Measurements from ENCODE around the gene FAM163B. TPM values are rescaled to one million over a fixed set of nuclear protein-coding genes. Genes with fewer than 3 reads are reported as not detected.

FAM163B gene
- total and polyA plus RNA-seq, 7 experiments from 2014 or later = not detected

DNA sequence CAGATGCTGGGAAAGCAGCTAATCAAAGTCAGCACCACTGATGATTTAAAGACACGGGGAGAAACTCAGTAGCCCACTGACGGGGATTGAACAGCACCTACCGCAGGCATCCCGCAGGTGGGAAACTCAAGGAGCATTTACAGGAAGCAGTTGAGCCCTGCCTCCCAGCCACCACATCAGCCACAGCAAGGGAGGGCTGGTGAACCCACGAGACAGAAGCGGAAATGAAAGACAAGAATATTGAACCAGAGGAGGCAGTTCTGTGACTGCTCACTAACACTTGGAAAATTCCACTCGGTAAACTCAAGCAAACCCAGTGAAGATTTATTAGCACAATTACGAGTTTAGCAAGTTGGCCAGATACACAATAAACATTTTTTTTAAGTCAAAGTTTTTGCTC is 10.6 kb upstream of the FAM163B start:
- intact Hi-C loops (cut with micrococcal nuclease) = loop anchor here in 1 of 2 donors (2.0 kb wide), 1 partner anchor 57 kb away; no protein-coding TSS in a partner anchor
- H3K27me3 ChIP-seq (ENCODE audit: control insufficient read depth in 2 of 2, insufficient read depth in 2 of 2, low read length in 2 of 2) = no peaks in the 10 kb centered on the region
- H3K4me1 ChIP-seq (ENCODE audit: control insufficient read depth in 2 of 2, insufficient read depth in 2 of 2, low read length in 2 of 2) = peaks cover 23 to 36% of the 10 kb centered on the region in 2 donors
- peak; percentile 86 for ATAC-seq
- Mint-ChIP-seq H3K27ac (peak overlapping the region in 7 of 9 donors; percentile 10 to 73 (median 24)), H3K9me3 (peaks cover 0 to 5% (median 0%) of the 10 kb centered on the region in 11 donors), H3K36me3 (peaks cover 0 to 5% (median 0%) of the 10 kb centered on the region in 5 donors), H3K4me3 (peak overlapping the region; percentile 31 to 82 (median 68)), H3K27me3 (peaks cover 0 to 17% (median 0%) of the 10 kb centered on the region in 5 donors), H3K4me1 (peaks cover 28 to 52% (median 50%) of the 10 kb centered on the region in 7 donors)
- H3K36me3 ChIP-seq (ENCODE audit: control insufficient read depth in 2 of 3, insufficient read depth in 3 of 3, low read length in 3 of 3) = no peaks in the 10 kb centered on the region
- peak in 8 of 9 donors; percentile 46 to 73 (median 64) for DNase-seq
- POLR2A ChIA-PET = no interaction called here
- H3K4me3 ChIP-seq (ENCODE audit: low read length) = peak overlapping the region; percentile 9
- H3K27ac ChIP-seq (ENCODE audit: low read depth, low read length) = no peak overlapping the region
- CTCF ChIA-PET = no interaction called here
- H3K9me3 ChIP-seq (ENCODE audit: control insufficient read depth in 2 of 3, low read length in 3 of 3) = no peaks in the 10 kb centered on the region

DNA sequence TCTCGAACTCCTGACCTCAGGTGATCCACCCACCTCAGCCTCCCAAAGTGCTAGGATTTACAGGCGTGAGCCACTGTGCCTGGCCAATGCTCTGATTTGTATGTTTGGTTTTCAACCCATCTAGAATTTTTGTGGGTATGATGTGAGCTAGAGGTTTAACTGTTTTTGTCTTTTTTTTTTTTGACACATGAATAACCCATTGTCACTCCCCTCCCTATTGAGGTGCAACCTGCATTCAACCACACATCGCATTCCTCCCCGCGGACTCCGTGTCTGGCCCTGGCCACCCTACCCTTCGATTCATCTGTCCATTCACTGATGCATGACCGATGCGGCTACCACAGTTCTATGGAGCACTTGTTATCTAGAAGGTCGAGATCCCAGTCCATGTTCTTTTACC is 9.5 kb upstream of the FAM163B start:
- H3K27ac Mint-ChIP-seq = peak overlapping the region in 4 of 9 donors; percentile 43 to 61 (median 56)

DNA sequence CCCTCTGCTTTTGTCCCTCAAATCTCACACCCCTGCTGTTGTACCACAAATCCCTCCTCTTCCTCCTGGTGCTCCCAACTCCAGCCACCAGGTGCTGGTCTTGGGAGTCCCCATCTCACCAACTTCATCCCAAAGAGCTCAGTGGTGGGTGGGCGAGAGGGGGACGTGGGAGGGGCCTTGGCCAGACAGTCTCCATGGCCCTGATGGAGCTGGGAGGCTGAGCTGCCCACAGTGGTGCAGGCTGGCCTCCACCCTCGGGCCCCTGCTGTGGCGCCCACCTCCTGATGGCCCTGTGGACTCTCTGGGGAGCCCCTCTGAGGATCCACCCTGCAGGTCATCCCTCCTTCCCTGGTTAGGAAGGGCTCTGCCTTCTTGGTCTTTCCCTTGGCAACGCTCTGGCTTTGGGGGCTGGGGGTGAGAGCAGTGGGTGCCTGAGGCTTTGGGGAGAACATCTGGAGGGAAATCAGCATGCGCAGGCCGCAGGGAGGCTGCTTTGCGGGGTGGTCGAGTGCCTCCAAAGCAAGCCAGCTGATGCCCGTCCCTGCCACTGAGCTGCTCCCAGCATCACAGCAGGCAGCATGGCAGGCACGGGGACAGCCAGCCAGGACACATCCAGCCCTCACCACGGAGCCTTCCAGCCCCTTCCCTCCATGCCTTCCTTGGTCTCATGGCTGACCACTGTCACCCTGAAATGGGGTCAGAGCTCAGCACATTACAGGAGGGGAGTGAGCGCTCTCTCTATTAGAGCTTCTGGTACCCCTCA is 7.6 kb upstream of the FAM163B start:
- Histone ChIP-seq H3K36me3 (ENCODE audit: control insufficient read depth in 2 of 3, insufficient read depth in 3 of 3, low read length in 3 of 3) (no peaks in the 10 kb centered on the region), H3K4me1 (ENCODE audit: control insufficient read depth in 2 of 2, insufficient read depth in 2 of 2, low read length in 2 of 2) (peaks cover 23 to 28% of the 10 kb centered on the region in 2 donors), H3K27ac (ENCODE audit: low read depth, low read length) (no peak overlapping the region), H3K27me3 (ENCODE audit: control insufficient read depth in 2 of 2, insufficient read depth in 2 of 2, low read length in 2 of 2) (no peaks in the 10 kb centered on the region), H3K4me3 (ENCODE audit: low read length) (no peak overlapping the region), H3K9me3 (ENCODE audit: control insufficient read depth in 2 of 3, low read length in 3 of 3) (no peaks in the 10 kb centered on the region)
- Mint-ChIP-seq H3K4me3 (no peak overlapping the region), H3K9me3 (peaks cover 0 to 2% (median 0%) of the 10 kb centered on the region in 11 donors), H3K27ac (no peak overlapping the region), H3K4me1 (peaks cover 21 to 37% (median 33%) of the 10 kb centered on the region in 7 donors), H3K27me3 (peaks cover 0 to 17% (median under 1%) of the 10 kb centered on the region in 5 donors), H3K36me3 (peaks cover 0 to 2% (median 0%) of the 10 kb centered on the region in 5 donors)
- ATAC-seq (no peak), DNase-seq (no peak)
- ChIA-PET POLR2A (no interaction called here), CTCF (interaction anchor here (0.5 to 0.7 kb wide), 2 partner anchors 77 to 108 kb away, joined by 3 to 5 read pairs; no protein-coding TSS in a partner anchor)
- intact Hi-C loops (cut with micrococcal nuclease) = no loop called here

More for the DNA sequence above, 9.5 kb upstream of the FAM163B start:
- Histone ChIP-seq H3K36me3 (ENCODE audit: control insufficient read depth in 2 of 3, insufficient read depth in 3 of 3, low read length in 3 of 3) (no peaks in the 10 kb centered on the region), H3K4me1 (ENCODE audit: control insufficient read depth in 2 of 2, insufficient read depth in 2 of 2, low read length in 2 of 2) (peaks cover 23 to 36% of the 10 kb centered on the region in 2 donors), H3K4me3 (ENCODE audit: low read length) (no peak overlapping the region), H3K9me3 (ENCODE audit: control insufficient read depth in 2 of 3, low read length in 3 of 3) (no peaks in the 10 kb centered on the region), H3K27me3 (ENCODE audit: control insufficient read depth in 2 of 2, insufficient read depth in 2 of 2, low read length in 2 of 2) (no peaks in the 10 kb centered on the region), H3K27ac (ENCODE audit: low read depth, low read length) (no peak overlapping the region)
- peak overlapping the region in 1 of 10 donors; percentile 32 for H3K4me3 Mint-ChIP-seq
- ATAC-seq = no peak
- peaks cover 0 to 2% (median 0%) of the 10 kb centered on the region in 11 donors for H3K9me3 Mint-ChIP-seq
- peaks cover 0 to 3% (median 0%) of the 10 kb centered on the region in 5 donors for H3K36me3 Mint-ChIP-seq
- ChIA-PET CTCF (no interaction called here), POLR2A (no interaction called here)
- H3K4me1 Mint-ChIP-seq = peaks cover 28 to 52% (median 50%) of the 10 kb centered on the region in 7 donors
- peaks cover 0 to 14% (median 0%) of the 10 kb centered on the region in 5 donors for H3K27me3 Mint-ChIP-seq
- intact Hi-C loops (cut with micrococcal nuclease) = no loop called here
- DNase-seq = no peak

DNA sequence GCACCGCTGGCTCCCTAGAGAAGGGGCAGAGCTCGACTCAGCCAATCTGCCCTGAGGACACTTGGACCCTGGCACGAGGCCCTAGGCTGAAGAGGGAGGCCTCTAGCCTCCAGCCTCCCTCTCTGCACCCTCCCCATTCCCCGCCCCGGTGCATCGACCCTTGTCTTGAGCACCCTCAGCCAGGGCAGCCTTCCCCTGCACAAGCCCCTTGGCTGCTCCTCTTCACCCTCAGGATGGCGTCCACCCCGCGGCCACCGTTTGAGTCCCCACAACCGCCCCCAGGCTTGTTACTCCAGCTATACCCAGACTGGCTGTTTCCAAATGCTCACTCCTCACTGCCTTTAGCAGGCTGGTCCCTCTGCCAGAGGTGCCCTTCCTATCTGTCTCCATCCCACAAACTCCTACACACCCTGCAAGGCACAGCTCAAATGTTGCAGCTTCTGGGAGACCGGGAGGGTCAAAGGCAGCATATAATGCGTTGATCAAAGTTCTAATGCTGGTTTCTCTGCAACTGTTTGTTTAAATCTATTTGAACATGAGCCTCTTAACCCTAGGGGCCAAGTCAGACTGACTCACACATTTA is 6.5 kb upstream of the FAM163B start:
- DNase-seq = no peak
- ChIA-PET POLR2A (no interaction called here), CTCF (no interaction called here)
- Mint-ChIP-seq H3K36me3 (no peaks in the 10 kb centered on the region), H3K27ac (peak overlapping the region in 1 of 9 donors; percentile 83), H3K4me3 (no peak overlapping the region), H3K9me3 (peaks cover 0 to 2% (median 0%) of the 10 kb centered on the region in 11 donors), H3K4me1 (peaks cover 11 to 26% (median 22%) of the 10 kb centered on the region in 7 donors), H3K27me3 (peaks cover 6 to 27% (median 10%) of the 10 kb centered on the region in 5 donors)
- Histone ChIP-seq H3K9me3 (ENCODE audit: control insufficient read depth in 2 of 3, low read length in 3 of 3) (no peaks in the 10 kb centered on the region), H3K4me3 (ENCODE audit: low read length) (no peak overlapping the region), H3K27me3 (ENCODE audit: control insufficient read depth in 2 of 2, insufficient read depth in 2 of 2, low read length in 2 of 2) (no peaks in the 10 kb centered on the region), H3K4me1 (ENCODE audit: control insufficient read depth in 2 of 2, insufficient read depth in 2 of 2, low read length in 2 of 2) (peaks cover 17% of the 10 kb centered on the region in 2 donors), H3K36me3 (ENCODE audit: control insufficient read depth in 2 of 3, insufficient read depth in 3 of 3, low read length in 3 of 3) (no peaks in the 10 kb centered on the region), H3K27ac (ENCODE audit: low read depth, low read length) (no peak overlapping the region)
- intact Hi-C loops (cut with micrococcal nuclease) = no loop called here
- no peak for ATAC-seq

DNA sequence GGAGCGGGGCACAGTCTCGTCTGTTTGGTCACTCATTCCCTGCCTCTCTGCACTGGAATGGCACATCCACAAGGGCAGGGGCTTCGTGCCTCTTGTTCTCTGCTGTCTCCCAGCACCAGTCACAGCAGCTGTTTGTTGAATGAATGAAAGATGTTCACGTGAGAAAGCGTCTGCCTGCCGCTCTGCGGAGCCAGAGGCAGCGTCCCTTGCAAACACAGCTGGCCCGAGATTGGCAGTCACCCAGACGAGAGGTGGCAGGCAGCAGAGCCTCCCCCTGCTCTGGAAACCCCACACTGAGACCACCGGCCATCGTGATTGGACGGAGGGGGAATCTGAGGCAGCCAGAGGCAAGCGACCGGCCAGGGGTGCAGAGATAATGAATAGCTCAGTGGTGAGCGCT is 6.0 kb upstream of the FAM163B start:
- no peak overlapping the region for H3K4me3 ChIP-seq (ENCODE audit: low read length)
- Mint-ChIP-seq H3K4me1 (peaks cover 9 to 23% (median 17%) of the 10 kb centered on the region in 7 donors), H3K27me3 (peaks cover 11 to 32% (median 15%) of the 10 kb centered on the region in 5 donors), H3K36me3 (no peaks in the 10 kb centered on the region), H3K4me3 (no peak overlapping the region), H3K9me3 (peaks cover 0 to 2% (median 0%) of the 10 kb centered on the region in 11 donors), H3K27ac (no peak overlapping the region)
- ATAC-seq (no peak), DNase-seq (no peak)
- POLR2A ChIA-PET = no interaction called here
- no peaks in the 10 kb centered on the region for H3K36me3 ChIP-seq (ENCODE audit: control insufficient read depth in 2 of 3, insufficient read depth in 3 of 3, low read length in 3 of 3)
- no peaks in the 10 kb centered on the region for H3K9me3 ChIP-seq (ENCODE audit: control insufficient read depth in 2 of 3, low read length in 3 of 3)
- peaks cover 14 to 15% of the 10 kb centered on the region in 2 donors for H3K4me1 ChIP-seq (ENCODE audit: control insufficient read depth in 2 of 2, insufficient read depth in 2 of 2, low read length in 2 of 2)
- H3K27ac ChIP-seq (ENCODE audit: low read depth, low read length) = no peak overlapping the region
- intact Hi-C loops (cut with micrococcal nuclease) = no loop called here
- CTCF ChIA-PET = no interaction called here
- H3K27me3 ChIP-seq (ENCODE audit: control insufficient read depth in 2 of 2, insufficient read depth in 2 of 2, low read length in 2 of 2) = no peaks in the 10 kb centered on the region

DNA sequence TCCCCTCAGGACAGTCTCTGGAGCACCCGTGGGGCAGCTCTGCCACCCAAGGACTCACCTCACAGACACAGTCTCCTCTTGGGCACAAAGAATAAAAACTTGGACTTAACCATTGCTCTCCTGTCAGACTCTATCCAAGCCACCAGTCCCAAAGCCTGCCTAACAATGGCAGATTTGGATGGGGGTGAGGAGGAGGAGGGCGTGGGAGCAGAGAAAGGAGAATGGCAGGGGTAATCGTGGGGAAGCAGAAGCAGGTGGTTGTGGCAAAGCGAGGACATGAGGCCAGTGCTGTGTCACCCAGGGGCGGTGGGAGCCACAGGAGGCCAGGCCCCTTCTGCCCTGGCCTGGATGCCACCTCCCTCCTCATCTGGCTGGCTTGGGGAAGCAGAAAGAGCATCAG is 5.5 kb upstream of the FAM163B start:
- Mint-ChIP-seq H3K9me3 (peaks cover 0 to 4% (median 0%) of the 10 kb centered on the region in 11 donors), H3K27me3 (peaks cover 16 to 36% (median 20%) of the 10 kb centered on the region in 5 donors), H3K4me1 (peaks cover 4 to 18% (median 13%) of the 10 kb centered on the region in 7 donors), H3K36me3 (no peaks in the 10 kb centered on the region), H3K27ac (no peak overlapping the region), H3K4me3 (no peak overlapping the region)
- H3K4me3 ChIP-seq (ENCODE audit: low read length) = no peak overlapping the region
- H3K27ac ChIP-seq (ENCODE audit: low read depth, low read length) = no peak overlapping the region
- DNase-seq (no peak), ATAC-seq (no peak)
- H3K9me3 ChIP-seq (ENCODE audit: control insufficient read depth in 2 of 3, low read length in 3 of 3) = peaks cover 0 to 3% (median 0%) of the 10 kb centered on the region in 3 experiments
- CTCF ChIA-PET = no interaction called here
- peaks cover 9 to 10% of the 10 kb centered on the region in 2 donors for H3K4me1 ChIP-seq (ENCODE audit: control insufficient read depth in 2 of 2, insufficient read depth in 2 of 2, low read length in 2 of 2)
- POLR2A ChIA-PET = no interaction called here
- H3K36me3 ChIP-seq (ENCODE audit: control insufficient read depth in 2 of 3, insufficient read depth in 3 of 3, low read length in 3 of 3) = no peaks in the 10 kb centered on the region
- intact Hi-C loops (cut with micrococcal nuclease) = no loop called here
- peaks cover 0 to 3% of the 10 kb centered on the region in 2 donors for H3K27me3 ChIP-seq (ENCODE audit: control insufficient read depth in 2 of 2, insufficient read depth in 2 of 2, low read length in 2 of 2)
